NCI-H2171 (cell line): Measurements from ENCODE around the gene BRICD5.

ENCODE experiments used
- DNase-seq: peaks from one replicate; lab custom pipeline; 2025; lab: John Stamatoyannopoulos, UW

Gene BRICD5

DNA sequence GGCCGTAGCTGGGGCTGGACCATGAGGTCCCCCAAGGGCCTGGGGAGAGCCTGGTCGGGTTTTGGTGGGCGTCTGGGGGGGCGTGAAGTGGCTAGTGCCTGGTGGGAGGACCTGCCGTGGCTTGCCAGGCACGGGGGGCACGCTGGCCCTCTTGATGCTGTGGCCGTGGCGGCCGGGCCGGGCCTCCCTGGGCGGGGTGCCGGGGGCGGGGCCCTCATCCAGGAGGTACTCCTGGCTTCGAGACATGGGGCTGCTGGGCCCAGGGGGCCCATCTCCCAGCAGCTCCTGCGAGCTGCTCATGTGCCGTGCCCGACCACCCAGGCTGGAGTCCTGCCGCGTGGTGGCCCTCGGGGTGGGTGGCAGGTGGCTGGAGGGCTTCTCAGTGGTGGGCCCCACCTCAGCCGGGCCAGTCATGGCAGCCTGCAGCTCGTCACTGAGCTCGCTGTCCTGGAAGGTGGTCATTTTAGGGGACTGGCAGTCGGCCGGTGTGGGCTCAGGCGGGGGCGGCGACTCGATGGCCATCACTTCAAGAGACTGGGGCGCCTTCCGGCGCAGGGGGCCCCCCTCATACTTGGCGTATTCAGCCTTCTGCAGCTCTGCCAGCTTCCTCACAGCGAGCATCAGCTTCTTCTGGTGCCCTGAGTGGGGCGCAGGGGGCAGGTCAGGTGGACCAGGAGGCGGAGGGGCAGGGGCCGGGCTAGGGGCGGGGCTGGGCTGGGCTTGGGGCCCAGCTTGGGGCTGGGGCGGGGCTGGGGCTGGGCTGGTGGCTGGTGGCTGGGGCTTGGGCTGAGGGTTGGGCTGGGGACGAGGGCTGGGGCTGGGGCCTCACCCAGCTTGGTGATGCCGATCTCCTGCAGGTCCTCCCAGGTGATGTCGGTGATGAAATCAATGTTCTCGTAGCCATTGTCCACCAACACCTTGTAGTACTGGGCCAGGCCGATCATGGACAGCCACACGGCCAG, 29.4 kb downstream of the BRICD5 start:
- DNase-seq, result no peak

- no peak for DNase-seq
These were observed 30.2 kb downstream of the BRICD5 start for GRCh38 chr16:2180461-2180860.

DNA sequence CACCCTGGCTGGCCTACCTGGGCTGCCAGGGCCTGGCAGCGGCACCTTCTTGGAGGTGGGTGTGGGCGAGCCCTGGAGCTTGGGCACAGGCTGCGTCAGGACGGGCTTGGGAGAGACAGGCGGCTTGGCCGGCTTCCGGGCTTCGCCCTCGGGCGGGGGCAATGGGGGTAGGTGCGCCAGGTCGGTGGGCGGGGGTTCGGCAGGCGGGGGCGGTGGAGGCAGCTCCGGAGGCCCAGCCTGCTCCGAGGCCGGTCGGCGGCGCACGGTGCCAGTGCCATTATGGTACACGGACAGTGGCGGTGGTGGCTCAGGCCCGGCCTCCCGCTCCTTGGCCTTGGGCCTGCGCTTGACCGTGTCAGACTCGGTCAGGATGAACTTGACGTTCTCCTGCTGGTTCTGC, 31.1 kb downstream of the BRICD5 start:
- DNase-seq, result no peak

DNA sequence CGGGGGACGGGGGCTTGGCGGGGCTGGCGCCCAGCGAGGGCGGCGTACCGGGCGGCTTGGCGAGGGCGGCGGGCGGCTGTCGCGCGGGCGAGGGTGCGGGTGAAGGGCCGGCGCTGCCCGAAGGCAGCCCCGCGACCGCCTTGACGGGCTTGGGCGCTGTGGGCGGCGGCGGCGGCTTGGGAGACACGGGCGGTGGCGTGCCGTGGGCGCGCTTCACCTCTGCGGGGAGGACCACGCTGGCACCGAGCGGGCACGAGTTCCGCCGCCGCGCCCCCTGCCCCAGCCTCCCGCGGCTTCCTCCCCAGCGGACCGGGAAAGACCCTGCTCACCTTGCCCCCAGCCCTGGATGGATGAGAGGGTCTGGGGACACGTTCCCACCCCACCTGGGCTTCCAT, 31.6 kb downstream of the BRICD5 start:
- no peak for DNase-seq

GRCh38 chr16:2178321-2179106, 32.1 kb downstream of the BRICD5 start:
- DNase-seq, result no peak

DNA sequence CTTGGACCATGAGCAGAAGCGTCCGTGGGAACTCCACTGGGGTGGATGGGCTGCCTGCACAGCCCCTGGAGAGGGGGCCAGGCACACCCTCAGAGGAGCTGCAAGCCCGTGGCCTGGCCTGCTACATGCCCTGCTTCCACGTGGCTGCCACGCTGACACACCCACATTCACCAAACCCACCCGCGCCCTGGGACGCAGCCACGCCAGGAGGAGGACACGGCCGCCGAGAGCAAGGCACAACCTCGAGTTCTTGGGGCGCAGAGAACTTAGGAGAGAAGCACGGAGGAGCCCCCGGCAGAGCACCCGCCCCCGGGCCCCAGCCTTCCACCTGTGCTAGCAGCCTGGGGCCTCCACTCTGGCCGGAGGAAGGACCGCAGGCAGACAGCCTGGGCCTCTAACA, 33.1 kb downstream of the BRICD5 start:
- DNase-seq, result no peak

DNA sequence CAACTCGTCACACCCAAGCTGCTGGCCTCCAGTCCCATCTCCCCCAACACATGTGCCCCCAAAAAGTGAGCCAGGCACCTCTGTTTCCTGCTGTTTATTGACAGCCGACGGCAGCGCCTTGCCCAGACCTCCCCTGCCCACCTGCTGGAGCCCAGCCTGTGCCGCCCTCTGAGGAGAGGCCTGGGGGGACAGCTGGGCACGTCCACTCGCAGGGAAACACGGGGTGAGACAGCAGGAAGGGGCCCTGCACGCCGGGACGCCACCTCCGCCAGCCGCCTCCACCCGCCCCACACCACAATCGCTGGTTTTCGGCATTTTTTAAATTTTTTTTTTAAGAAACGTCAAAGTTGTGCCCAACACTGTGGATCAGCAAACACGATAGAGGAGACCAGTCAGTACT, 33.6 kb downstream of the BRICD5 start:
- no peak for DNase-seq

- no peak for DNase-seq
These were observed 34.6 kb downstream of the BRICD5 start for GRCh38 chr16:2176047-2176446.

- DNase-seq, result no peak
These were observed 35.2 kb downstream of the BRICD5 start for GRCh38 chr16:2175454-2175853.

DNA sequence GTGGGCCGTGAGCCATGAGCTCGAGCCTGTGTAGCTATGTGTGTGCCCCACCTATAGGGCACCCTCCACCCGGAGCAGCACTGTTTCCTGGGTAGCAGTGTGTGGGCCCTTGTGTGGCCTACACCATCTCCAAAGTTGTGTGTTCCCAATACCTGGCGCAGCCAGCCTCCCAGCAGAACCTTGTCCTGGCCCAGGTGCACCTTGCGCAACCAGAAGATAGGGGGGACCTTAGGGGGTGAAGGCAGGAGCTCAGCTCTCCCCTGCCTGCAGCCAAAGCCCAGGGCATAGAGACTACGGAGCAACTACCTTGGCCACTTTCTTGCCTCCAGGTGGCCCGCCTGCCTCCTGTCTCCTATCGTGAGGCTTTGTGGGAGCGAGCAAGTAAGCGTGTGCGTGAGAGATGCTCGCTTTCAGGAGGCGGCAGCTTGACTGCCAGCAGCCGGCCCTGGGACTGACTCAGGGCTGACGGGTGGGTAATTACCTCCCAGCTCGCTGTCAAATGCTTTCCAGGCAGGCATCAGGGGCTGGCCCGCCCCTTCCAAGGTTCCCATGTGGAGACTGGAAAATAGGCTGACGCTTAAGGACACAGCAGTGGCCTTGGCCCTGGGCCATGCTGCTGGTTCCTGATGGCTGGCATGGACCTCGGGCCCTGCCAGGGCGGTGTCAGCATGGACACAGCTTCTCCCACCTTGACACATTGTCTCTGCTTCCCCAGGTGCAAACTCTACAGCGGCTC, 36.1 kb downstream of the BRICD5 start:
- DNase-seq, result no peak

- no peak for DNase-seq
These were observed 36.7 kb downstream of the BRICD5 start for GRCh38 chr16:2173916-2174315.

GRCh38 chr16:2173366-2173765, 37.3 kb downstream of the BRICD5 start:
- DNase-seq, result no peak

- DNase-seq, result no peak
These were observed 37.9 kb downstream of the BRICD5 start for GRCh38 chr16:2172688-2173335.

- DNase-seq, result no peak
These were observed 39.0 kb downstream of the BRICD5 start for GRCh38 chr16:2171601-2172178.

DNA sequence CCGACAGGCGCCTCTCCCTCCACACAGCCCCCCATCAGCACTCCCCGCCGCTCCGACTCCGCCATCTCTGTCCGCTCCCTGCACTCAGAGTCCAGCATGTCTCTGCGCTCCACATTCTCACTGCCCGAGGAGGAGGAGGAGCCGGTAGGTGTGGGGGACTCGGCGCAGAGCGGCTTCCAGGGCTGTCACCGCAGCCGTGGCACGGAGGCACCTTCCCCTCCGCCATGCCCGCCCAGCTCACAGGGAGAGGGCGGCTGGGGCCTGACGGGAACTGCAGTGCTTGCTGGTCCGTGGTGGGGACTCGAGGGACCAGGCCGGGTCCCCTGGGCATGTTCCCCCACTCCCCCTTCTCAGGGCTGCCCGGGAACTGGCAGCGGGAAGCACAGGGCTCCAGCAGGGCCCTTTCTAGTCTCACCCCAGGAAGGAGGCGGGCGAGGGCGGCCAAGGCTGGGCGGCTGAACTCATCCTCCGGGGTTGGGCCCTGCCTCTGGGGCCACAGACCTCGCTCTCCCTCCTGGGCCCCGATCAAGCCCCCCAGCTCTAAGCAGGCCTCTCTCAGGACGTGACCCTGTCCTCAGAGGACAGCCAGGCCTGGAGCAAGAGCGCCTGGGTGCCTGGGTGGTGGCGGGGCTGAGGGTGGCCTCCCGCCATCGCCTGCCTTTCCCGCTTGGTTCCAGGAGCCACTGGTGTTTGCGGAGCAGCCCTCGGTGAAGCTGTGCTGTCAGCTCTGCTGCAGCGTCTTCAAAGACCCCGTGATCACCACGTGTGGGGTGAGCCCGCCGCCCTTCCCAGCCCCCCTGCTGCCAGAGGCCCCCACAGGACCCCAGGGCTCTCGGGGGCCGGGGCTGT, 39.9 kb downstream of the BRICD5 start:
- no peak for DNase-seq

DNA sequence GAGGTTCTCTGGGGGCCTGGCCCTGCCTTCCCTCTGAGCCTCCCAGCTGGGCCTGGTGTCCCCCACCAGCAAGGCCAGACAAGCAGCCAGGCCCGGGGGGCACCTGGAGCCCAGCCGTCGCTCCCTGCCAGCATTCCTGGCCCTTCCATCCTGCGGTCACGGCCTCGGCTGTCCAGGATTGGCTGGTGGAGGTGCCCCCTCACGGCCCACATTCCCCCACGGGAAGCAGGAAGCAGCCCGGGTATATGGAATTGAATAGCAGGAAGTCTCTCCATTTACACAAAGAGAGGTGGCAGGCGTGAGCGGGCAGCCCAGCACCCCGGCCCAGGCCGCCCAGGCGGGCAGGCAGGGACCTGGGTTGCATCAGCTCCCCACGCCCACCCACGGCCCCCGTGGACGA, 40.6 kb downstream of the BRICD5 start:
- no peak for DNase-seq

GRCh38 chr16:2167068-2167638, 43.5 kb downstream of the BRICD5 start:
- DNase-seq, result no peak

DNA sequence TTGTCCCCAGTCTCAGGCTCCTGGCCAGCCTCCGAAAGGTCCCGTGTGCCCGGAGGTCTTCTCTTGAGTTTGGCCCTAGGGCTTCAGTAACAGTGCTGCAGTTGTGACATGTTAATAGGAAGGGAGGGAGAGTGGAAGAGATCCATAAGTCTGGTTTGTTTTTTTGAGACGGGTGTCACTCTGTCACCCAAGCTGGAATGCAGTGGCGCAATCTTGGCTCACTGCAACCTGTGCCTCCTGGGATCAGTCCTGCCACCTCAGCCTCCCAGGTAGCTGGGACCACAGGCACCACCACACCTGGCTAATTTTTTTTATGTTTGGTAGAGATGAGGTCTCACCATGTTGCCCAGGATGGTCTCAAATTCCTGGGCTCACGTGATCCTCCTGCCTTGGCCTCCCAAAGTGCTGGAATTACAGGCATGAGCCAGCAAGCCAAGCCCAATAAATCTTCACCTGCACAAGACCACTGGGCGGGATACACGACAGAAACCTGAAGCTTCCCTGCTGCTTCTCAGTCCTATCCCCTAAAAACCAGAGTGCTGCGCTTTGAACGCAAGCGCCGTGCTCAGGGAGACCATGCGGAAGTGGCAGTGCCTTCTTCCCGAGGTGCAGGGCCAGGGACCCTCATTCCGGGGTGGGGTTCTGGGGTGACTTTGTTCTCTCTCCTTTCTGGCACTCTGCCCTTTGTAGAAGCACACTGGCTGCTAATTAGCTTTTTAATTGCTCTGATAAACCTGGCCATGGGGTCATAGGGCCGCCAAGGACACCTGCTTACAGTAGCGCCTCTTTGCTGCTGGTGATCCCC, 44.2 kb downstream of the BRICD5 start:
- DNase-seq, result no peak

- no peak for DNase-seq
These were observed 44.8 kb downstream of the BRICD5 start for GRCh38 chr16:2165861-2166260.
